K562 (cell line): ENCODE measurements around the gene KCNG1. TPM values are rescaled to one million over a fixed set of nuclear protein-coding genes. Genes with fewer than 3 reads are reported as not detected.
A peak's percentile ranks its signal among the peaks of the same experiment; 100 is the strongest.

ENCODE experiments used
- ATF1 ChIP-seq, 2 experiments: fragments of 450-650 bp in 1 of 2; IDR thresholded peaks; 2 replicates each; pipeline ENCODE4 v1.6.1; 2016; ENCODE audit warnings: missing compliant biosample characterization in 1 of 2, missing genetic modification characterization in 1 of 2
- BRD4 ChIP-seq: fragments of 200-600 bp; sonication (generic); IDR thresholded peaks from 2 replicates; pipeline ENCODE4 v1.6.1; 2017; ENCODE audit warnings: inconsistent platforms
- CBX3 ChIP-seq, 2 experiments: IDR thresholded peaks; 1 replicate in 1 of 2; 2 replicates in 1 of 2; pipeline ENCODE4 v1.6.1; 2012; ENCODE audit warnings: inconsistent platforms in 2 of 2, low read length in 2 of 2, borderline replicate concordance in 1 of 2, control low read depth in 1 of 2
- CEBPG ChIP-seq, 3 experiments: fragments of 200-800 bp in 1 of 3; sonication (Bioruptor generic) in 1 of 3; sonication (generic) in 1 of 3; formaldehyde crosslinking in 1 of 3; IDR thresholded peaks in 2 of 3; conservative IDR thresholded peaks in 1 of 3; 2 replicates each; pipeline versions ENCODE4 v1.6.1 to v1.8.0; 2016 to 2022; ENCODE audit warnings: missing compliant biosample characterization in 2 of 3, missing genetic modification characterization in 2 of 3, mild to moderate bottlenecking in 1 of 3, missing genetic modification reagents in 1 of 3
- ELF2 ChIP-seq: fragments of 250-450 bp; sonication (Bioruptor Pico); IDR thresholded peaks from 2 replicates; pipeline ENCODE4 v1.5.0; 2021; ENCODE audit warnings: mild to moderate bottlenecking
- HES1 ChIP-seq: fragments of 450-650 bp; IDR thresholded peaks from 2 replicates; pipeline ENCODE4 v1.6.1; 2016; ENCODE audit warnings: low read depth, mild to moderate bottlenecking, moderate library complexity
- KDM4B ChIP-seq, 2 experiments: fragments of 450-650 bp in 1 of 2; sonication (generic) in 1 of 2; IDR thresholded peaks; 2 replicates each; pipeline ENCODE4 v1.6.1; 2016 to 2017; ENCODE audit warnings: borderline replicate concordance in 2 of 2, antibody characterized with exemption in 1 of 2, low read depth in 1 of 2, mild to moderate bottlenecking in 1 of 2
- KLF10 ChIP-seq: fragments of 250-450 bp; sonication (Bioruptor Pico); IDR thresholded peaks from 2 replicates; pipeline ENCODE4 v1.6.1; 2021; ENCODE audit warnings: matching md5 sums
- MEIS2 ChIP-seq: fragments of 450-650 bp; IDR thresholded peaks from 2 replicates; pipeline ENCODE4 v1.6.1; 2014; ENCODE audit warnings: mild to moderate bottlenecking; ENCODE audit not compliant: partially characterized antibody
- NUFIP1 ChIP-seq: fragments of 450-650 bp; IDR thresholded peaks from 2 replicates; pipeline ENCODE4 v1.6.1; 2018; ENCODE audit not compliant: partially characterized antibody
- POU5F1 ChIP-seq: fragments of 150-350 bp; IDR thresholded peaks from 2 replicates; pipeline ENCODE4 v1.6.1; 2014; ENCODE audit warnings: borderline replicate concordance, low read length, low read depth, mild to moderate bottlenecking; ENCODE audit not compliant: partially characterized antibody
- TBP ChIP-seq: optimal IDR thresholded peaks from 2 replicates; pipeline ENCODE3; 2011; ENCODE audit warnings: low read depth, low read length, improper control_type of control experiment
- TCF3 ChIP-seq: sonication (generic); formaldehyde crosslinking; IDR thresholded peaks from 2 replicates; pipeline ENCODE4 v1.4.0; 2020; ENCODE audit warnings: mild to moderate bottlenecking, missing genetic modification reagents
- TSHZ1 ChIP-seq: fragments of 250-450 bp; sonication (Bioruptor Pico); IDR thresholded peaks from 2 replicates; pipeline ENCODE4 v1.4.0; 2020; ENCODE audit warnings: mild to moderate bottlenecking, moderate library complexity
- WHSC1 ChIP-seq: IDR thresholded peaks from one replicate; pipeline ENCODE4 v1.6.1; 2012; ENCODE audit warnings: low read length, control low read depth, inconsistent platforms
- ZC3H11A ChIP-seq: IDR thresholded peaks from 2 replicates; pipeline ENCODE4 v1.6.1; 2012; ENCODE audit warnings: low read depth, low read length, improper control_type of control experiment
- ZEB2 ChIP-seq: fragments of 450-650 bp; IDR thresholded peaks from 2 replicates; pipeline ENCODE4 v1.6.1; 2016
- ZNF23 ChIP-seq: fragments of 250-450 bp; sonication (Bioruptor Pico); IDR thresholded peaks from 2 replicates; pipeline ENCODE4 v1.4.0; 2020; ENCODE audit warnings: mild to moderate bottlenecking
- ZNF507 ChIP-seq: conservative IDR thresholded peaks from 2 replicates; pipeline ENCODE4 v1.6.1; 2017; ENCODE audit warnings: missing genetic modification characterization, missing compliant biosample characterization
- ZNF512 ChIP-seq: IDR thresholded peaks from 2 replicates; pipeline ENCODE4 v1.6.1; 2016; ENCODE audit warnings: missing genetic modification characterization, missing compliant biosample characterization
- ZNF77 ChIP-seq: fragments of 250-450 bp; sonication (Bioruptor Pico); IDR thresholded peaks from 2 replicates; pipeline ENCODE4 v1.5.0; 2020
- ZNF785 ChIP-seq: fragments of 250-450 bp; sonication (Bioruptor Pico); IDR thresholded peaks from 2 replicates; pipeline ENCODE4 v1.4.0; 2020; ENCODE audit warnings: mild to moderate bottlenecking
- polyA plus RNA-seq, 8 experiments: library from polyadenylated mRNA; depleted of rRNA in 4 of 8; stranded (reverse) in 5 of 8; unstranded in 3 of 8; fragments of >200 nt; fragmentation: Nextera tagmentation in 2 of 8; fragmentation: Illumina TruSeq in 1 of 8; extraction: Ambion mirVana in 2 of 8; extraction: Trizol in 1 of 8; gene quantifications; 2 replicates each; pipeline versions ENCODE4 v1.2.1 to v1.2.3, GENCODE V29; 2011 to 2014; ENCODE audit warnings: inconsistent platforms in 1 of 8, missing spikeins in 1 of 8
- total RNA-seq, 7 experiments: library from RNA; depleted of rRNA in 6 of 7; stranded (reverse); fragments of >200 nt in 6 of 7; fragmentation: Illumina TruSeq in 2 of 7; extraction: Trizol in 2 of 7; gene quantifications; 2 replicates each; pipeline versions ENCODE4 v1.2.1 to v1.2.3, GENCODE V29; 2011 to 2021; ENCODE audit warnings: low replicate concordance in 1 of 7
- TF ChIP-seq, protein P1 (sequence below): sonication (generic); formaldehyde crosslinking; IDR thresholded peaks from 2 replicates; pipeline ENCODE4 v1.5.0; 2020; ENCODE audit warnings: missing genetic modification reagents

KCNG1 gene
- total and polyA plus RNA-seq, 9 of the 15 experiments (the other 6 are each of a cell fraction or from before 2014, with no cell fraction given): 0.06 to 1.5 (median 0.22) TPM; not detected in 2

DNA sequence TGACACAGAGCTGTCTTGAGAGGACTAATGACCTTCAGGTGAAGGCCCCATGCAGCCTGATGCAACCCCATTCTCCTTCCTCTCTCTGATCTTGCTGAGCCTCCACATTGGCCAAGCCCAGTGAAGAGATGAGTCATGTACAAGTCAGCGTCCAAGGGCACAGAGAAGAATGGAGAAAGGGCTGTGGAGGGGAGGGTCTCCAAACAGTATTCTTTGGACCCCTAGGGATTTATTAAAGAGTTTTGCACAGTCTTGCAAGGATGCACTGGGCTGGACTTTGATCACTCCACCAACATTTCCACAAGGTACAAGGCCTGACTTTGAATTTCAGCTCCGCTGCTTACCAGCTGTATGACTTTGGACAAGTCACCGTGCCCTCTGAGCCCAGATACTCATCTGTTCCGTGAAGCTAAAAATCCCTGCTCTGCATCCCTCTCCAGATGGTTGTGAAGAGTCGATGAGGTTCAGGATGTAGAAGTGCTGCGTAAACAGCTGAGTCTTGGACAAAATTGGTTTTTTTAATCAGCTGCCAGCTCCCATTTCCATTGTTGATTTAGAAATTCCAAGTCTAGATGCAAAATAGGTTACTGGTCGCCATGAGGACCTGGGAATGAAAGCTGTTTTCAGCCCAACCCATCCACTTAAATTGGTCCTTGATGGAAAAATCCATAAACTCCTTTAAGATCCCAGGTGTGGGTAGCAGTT, 14.1 kb upstream of the KCNG1 start (continued):
- TF ChIP-seq ELF2 (CRISPR knock-in tag) (no peak), CEBPG (CRISPR knock-in tag; IDR thresholded peaks at IDR 0.05) (peak; percentile 63), CEBPG (tag; conservative IDR thresholded peaks at IDR 0.05 in 1 of 2, IDR thresholded peaks at IDR 0.05 in 1 of 2) (peak; percentile 30 to 75; a peak in 3 of 4 replicates), ZNF512 (tag) (no peak), ZNF785 (CRISPR knock-in tag) (no peak), KDM4B (IDR thresholded peaks at IDR 0.05; ENCODE audit: borderline replicate concordance in 2 of 2, low read depth in 1 of 2) (no peak), TBP (no peak), NUFIP1 (no peak), TCF3 (CRISPR knock-in tag) (no peak), ZNF507 (tag) (no peak), ZNF77 (no peak), HES1 (no peak), CBX3 (IDR thresholded peaks at IDR 0.05; ENCODE audit: borderline replicate concordance in 1 of 2, low read length in 2 of 2) (no peak), ATF1 (CRISPR knock-in tag; IDR thresholded peaks at IDR 0.05) (no peak), ATF1 (tag; IDR thresholded peaks at IDR 0.05) (no peak), ZEB2 (peak; percentile 31; the same call in 1 of the 2 replicates), TSHZ1 (0 out of 2 replicates have a peak, but pooled peaks have one; percentile 6), ZNF23 (no peak), BRD4 (no peak), MEIS2 (peak; percentile 11), KLF10 (CRISPR knock-in tag) (no peak), POU5F1 (no peak), WHSC1 (no peak), ZC3H11A (no peak)
- TF ChIP-seq, protein P1, sequence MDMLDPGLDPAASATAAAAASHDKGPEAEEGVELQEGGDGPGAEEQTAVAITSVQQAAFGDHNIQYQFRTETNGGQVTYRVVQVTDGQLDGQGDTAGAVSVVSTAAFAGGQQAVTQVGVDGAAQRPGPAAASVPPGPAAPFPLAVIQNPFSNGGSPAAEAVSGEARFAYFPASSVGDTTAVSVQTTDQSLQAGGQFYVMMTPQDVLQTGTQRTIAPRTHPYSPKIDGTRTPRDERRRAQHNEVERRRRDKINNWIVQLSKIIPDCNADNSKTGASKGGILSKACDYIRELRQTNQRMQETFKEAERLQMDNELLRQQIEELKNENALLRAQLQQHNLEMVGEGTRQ (CRISPR knock-in tag): no peak
